Measurements from ENCODE around the gene ZP1. TPM values are rescaled to one million over a fixed set of nuclear protein-coding genes. Genes with fewer than 3 reads are reported as not detected.
"Not testable (repeated sequence)": the region's sequence is repeated elsewhere in the genome, so short reads cannot be mapped to it uniquely, and the experiment has no call there.

Gene ZP1
- total RNA-seq, result not detected
- under 1 TPM in 1 of 2 donors, not detected in 1; 0.04 TPM for polyA plus RNA-seq
- long read RNA-seq, donor 1, result 0 reads
- long read RNA-seq, donor 2, result 0 reads
- long read RNA-seq, donor 3, result 0 reads
- long read RNA-seq, donor 4, result 0 reads
- long read RNA-seq, donor 5, result 0 reads

- Histone ChIP-seq H3K4me3 (no peak within 1 kb of the TSS), H3K9ac (ENCODE audit: insufficient read depth in 1 of 2, low read length in 2 of 2) (no peak within 1 kb of the TSS), H3K36me3 (ENCODE audit: control insufficient read depth in 4 of 4, insufficient read depth in 4 of 4, low read length in 4 of 4) (no peaks in the 10 kb centered on the region), H3K27ac (ENCODE audit: low read depth in 1 of 2, low read length in 1 of 2) (no peak within 1 kb of the TSS), H3K27me3 (ENCODE audit: control insufficient read depth in 3 of 3, insufficient read depth in 3 of 3, low read length in 2 of 3) (no peaks in the 10 kb centered on the region), H3K4me1 (ENCODE audit: control insufficient read depth in 5 of 5, insufficient read depth in 5 of 5, low read length in 5 of 5) (peaks cover 0 to 8% (median under 1%) of the 10 kb centered on the region in 5 donors), H3K9me3 (ENCODE audit: control insufficient read depth in 4 of 4, insufficient read depth in 3 of 4, low read length in 3 of 4) (peaks cover 0 to 1% (median 0%) of the 10 kb centered on the region in 4 donors)
- TF ChIP-seq CTCF (IDR thresholded peaks at IDR 0.05; ENCODE audit: control extremely low read depth, extremely low read depth), result no peak
- no peak for ATAC-seq (ENCODE audit: insufficient read depth, low FRiP score)
- WGBS, 2 donors, result 77 to 82% methylated on average over 13 of the region's 13 CpGs
- no peak for DNase-seq
These were observed at the start of gene ZP1 for GRCh38 chr11:60866911-60867870. TSS of gene ZP1 (plus strand) at chr11:60867542. CDS start at chr11:60867562, 20 bp downstream.

GRCh38 chr11:60818057-60818456 is 49.3 kb upstream of the ZP1 start:
- H3K4me1 ChIP-seq (ENCODE audit: control insufficient read depth in 5 of 5, insufficient read depth in 5 of 5, low read length in 5 of 5), result no peaks in the 10 kb centered on the region
- ATAC-seq (ENCODE audit: insufficient read depth, low FRiP score), result no peak
- peaks cover 0 to 18% (median 3%) of the 10 kb centered on the region in 3 donors for H3K27me3 ChIP-seq (ENCODE audit: control insufficient read depth in 3 of 3, insufficient read depth in 3 of 3, low read length in 2 of 3)
- H3K36me3 ChIP-seq (ENCODE audit: control insufficient read depth in 4 of 4, insufficient read depth in 4 of 4, low read length in 4 of 4), result no peaks in the 10 kb centered on the region
- no peak for TF ChIP-seq CTCF (IDR thresholded peaks at IDR 0.05; ENCODE audit: control extremely low read depth, extremely low read depth)
- DNase-seq, result no peak
- peaks cover 0 to 13% (median 5%) of the 10 kb centered on the region in 4 donors for H3K9me3 ChIP-seq (ENCODE audit: control insufficient read depth in 4 of 4, insufficient read depth in 3 of 4, low read length in 3 of 4)
- no peak overlapping the region for H3K4me3 ChIP-seq
- WGBS, 2 donors, result 72 to 76% methylated on average over 4 of the region's 4 CpGs
- H3K27ac ChIP-seq (ENCODE audit: low read depth in 1 of 2, low read length in 1 of 2), result no peak overlapping the region
- no peak overlapping the region for H3K9ac ChIP-seq (ENCODE audit: insufficient read depth in 1 of 2, low read length in 2 of 2)

- H3K9me3 ChIP-seq (ENCODE audit: control insufficient read depth in 4 of 4, insufficient read depth in 3 of 4, low read length in 3 of 4), result peaks cover 0 to 7% (median 3%) of the 10 kb centered on the region in 4 donors
- H3K4me1 ChIP-seq (ENCODE audit: control insufficient read depth in 5 of 5, insufficient read depth in 5 of 5, low read length in 5 of 5), result no peaks in the 10 kb centered on the region
- TF ChIP-seq CTCF (IDR thresholded peaks at IDR 0.05; ENCODE audit: control extremely low read depth, extremely low read depth), result no peak
- H3K36me3 ChIP-seq (ENCODE audit: control insufficient read depth in 4 of 4, insufficient read depth in 4 of 4, low read length in 4 of 4), result no peaks in the 10 kb centered on the region
- no peak overlapping the region for H3K27ac ChIP-seq (ENCODE audit: low read depth in 1 of 2, low read length in 1 of 2)
- H3K9ac ChIP-seq (ENCODE audit: insufficient read depth in 1 of 2, low read length in 2 of 2), result no peak overlapping the region
- 55 to 57% methylated on average over 15 of the region's 15 CpGs for WGBS, 2 donors
- DNase-seq, result no peak
- H3K27me3 ChIP-seq (ENCODE audit: control insufficient read depth in 3 of 3, insufficient read depth in 3 of 3, low read length in 2 of 3), result peaks cover 0 to 17% (median 3%) of the 10 kb centered on the region in 3 donors
- peak; percentile 14 for ATAC-seq (ENCODE audit: insufficient read depth, low FRiP score)
- H3K4me3 ChIP-seq, result no peak overlapping the region
These were observed 45.3 kb upstream of the ZP1 start for GRCh38 chr11:60821827-60822599.

GRCh38 chr11:60823745-60824306 is 43.5 kb upstream of the ZP1 start:
- not testable (repeated sequence) for DNase-seq; H3K9me3 ChIP-seq (ENCODE audit: control insufficient read depth in 4 of 4, insufficient read depth in 3 of 4, low read length in 3 of 4); H3K4me1 ChIP-seq (ENCODE audit: control insufficient read depth in 5 of 5, insufficient read depth in 5 of 5, low read length in 5 of 5); H3K9ac ChIP-seq (ENCODE audit: insufficient read depth in 1 of 2, low read length in 2 of 2); H3K27ac ChIP-seq (ENCODE audit: low read depth in 1 of 2, low read length in 1 of 2); ATAC-seq (ENCODE audit: insufficient read depth, low FRiP score); H3K4me3 ChIP-seq; H3K36me3 ChIP-seq (ENCODE audit: control insufficient read depth in 4 of 4, insufficient read depth in 4 of 4, low read length in 4 of 4)
- WGBS, 2 donors, result 73 to 85% methylated on average over 5 of the region's 5 CpGs
- H3K27me3 ChIP-seq (ENCODE audit: control insufficient read depth in 3 of 3, insufficient read depth in 3 of 3, low read length in 2 of 3), result peaks cover 0 to 20% (median 3%) of the 10 kb centered on the region in 3 donors

Measured in lung (tissue), 16 donors.